GF-D8 (cell line): ENCODE measurements around the gene ZNF280B.
"Not testable (repeated sequence)": the region's sequence is repeated elsewhere in the genome, so short reads cannot be mapped to it uniquely, and the experiment has no call there.

Source experiments
- DNase-seq: peaks from one replicate; lab custom pipeline; 2025; lab: John Stamatoyannopoulos, UW

ZNF280B gene

DNA sequence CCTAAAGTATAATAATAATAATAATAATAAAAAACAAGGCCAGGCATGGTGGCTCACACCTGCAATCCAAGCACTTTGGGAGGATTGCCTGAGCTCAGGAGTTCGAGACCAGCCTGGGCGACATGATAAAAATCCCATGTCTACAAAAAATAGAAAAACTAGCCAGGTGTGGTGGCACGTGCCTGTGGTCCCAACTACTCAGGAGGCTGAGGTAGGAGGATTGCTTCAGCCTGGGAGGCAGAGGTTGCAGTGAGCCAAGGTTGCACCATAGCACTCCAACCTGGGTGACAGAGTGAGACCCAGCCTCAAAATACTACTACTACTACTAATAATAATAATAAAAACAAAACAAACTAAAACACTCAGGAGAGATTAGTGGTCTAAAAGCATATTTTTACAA is 27.1 kb upstream of the ZNF280B start:
- no peak for DNase-seq

GRCh38 chr22:22534604-22535415 is 26.3 kb upstream of the ZNF280B start:
- DNase-seq: no peak

GRCh38 chr22:22533863-22534262 is 25.3 kb upstream of the ZNF280B start:
- DNase-seq: no peak

DNA sequence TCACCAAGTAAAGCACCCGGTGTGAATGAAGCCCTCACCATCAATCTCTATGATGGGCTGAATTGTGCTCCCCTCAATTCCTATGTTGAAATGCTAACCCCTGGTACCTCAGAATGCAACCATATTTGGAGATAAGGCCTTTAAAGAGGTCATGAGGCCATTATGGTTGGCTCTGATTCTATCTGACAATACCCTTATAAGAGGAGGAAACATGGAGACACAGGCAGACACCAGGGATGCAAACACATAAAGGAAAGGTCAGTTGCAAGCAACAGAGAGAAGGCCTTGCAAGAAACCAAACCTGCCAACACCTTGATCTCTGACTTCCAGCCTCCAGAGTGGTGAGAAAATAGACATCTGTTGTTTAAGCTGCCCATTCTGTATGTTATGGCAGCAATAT is 24.9 kb upstream of the ZNF280B start:
- DNase-seq: no peak

DNA sequence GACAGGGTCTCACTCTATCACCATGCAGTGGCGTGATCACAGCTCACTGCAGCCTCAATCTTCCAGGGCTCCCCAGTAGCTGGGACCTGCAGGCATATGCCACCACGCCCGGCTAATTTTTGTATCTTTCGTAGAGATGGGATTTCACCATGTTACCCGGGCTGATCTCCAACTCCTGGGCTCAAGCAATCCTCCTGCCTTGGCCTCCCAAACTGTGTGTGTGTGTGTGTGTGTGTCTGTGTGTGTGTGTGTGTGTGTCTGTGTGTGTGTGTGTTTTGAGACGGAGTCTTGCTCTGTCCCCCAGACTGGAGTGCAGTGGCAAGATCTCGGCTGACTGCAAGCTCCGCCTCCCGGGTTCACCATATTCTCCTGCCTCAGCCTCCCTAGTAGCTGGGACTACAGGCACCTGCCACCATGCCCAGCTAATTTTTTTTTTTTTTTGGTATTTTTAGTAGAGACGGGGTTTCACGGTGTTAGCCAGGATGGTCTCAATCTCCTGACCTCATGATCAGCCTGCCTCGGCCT is 24.1 kb upstream of the ZNF280B start:
- DNase-seq: not testable (repeated sequence)

- no peak for DNase-seq
Observed at GRCh38 chr22:22531770-22532546, 23.4 kb upstream of the ZNF280B start.

DNA sequence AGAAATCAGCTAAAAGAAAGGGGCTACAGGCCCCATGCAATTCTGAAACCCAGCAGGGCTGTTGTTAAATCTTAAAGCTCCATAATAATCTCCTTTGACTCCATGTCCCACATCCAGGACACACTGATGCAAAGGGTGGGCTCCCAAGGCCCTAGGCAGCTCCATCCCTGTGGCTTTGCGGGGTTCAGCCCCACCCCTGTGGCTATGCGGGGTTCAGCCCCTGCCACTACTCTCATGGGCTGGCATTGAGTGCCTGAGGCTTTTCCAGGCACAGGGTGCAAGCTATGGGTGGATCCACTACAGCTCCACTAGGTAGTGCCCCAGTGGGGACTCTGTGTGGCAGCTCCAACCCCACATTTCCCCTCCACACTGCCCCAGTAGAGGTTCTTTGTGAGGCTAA is 20.2 kb upstream of the ZNF280B start:
- no peak for DNase-seq

DNA sequence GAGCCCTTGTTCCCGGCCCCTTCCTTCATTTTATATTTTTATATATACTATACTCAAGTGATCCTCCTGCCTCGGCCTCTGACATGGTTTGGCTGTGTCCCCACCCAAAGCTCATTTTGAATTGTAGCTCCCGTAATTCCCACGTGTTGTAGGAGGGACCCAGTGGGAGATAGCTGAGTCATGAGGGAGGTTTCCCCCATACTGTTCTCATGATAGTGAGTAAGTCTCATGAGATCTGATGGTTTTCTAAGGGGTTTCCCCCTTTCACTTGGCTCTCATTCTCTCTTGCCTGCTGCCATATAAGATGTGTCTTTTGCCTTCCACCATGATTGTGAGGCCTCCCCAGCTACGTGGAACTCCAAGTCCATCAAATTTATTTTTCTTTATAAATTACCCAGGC is 18.8 kb upstream of the ZNF280B start:
- DNase-seq: no peak

DNA sequence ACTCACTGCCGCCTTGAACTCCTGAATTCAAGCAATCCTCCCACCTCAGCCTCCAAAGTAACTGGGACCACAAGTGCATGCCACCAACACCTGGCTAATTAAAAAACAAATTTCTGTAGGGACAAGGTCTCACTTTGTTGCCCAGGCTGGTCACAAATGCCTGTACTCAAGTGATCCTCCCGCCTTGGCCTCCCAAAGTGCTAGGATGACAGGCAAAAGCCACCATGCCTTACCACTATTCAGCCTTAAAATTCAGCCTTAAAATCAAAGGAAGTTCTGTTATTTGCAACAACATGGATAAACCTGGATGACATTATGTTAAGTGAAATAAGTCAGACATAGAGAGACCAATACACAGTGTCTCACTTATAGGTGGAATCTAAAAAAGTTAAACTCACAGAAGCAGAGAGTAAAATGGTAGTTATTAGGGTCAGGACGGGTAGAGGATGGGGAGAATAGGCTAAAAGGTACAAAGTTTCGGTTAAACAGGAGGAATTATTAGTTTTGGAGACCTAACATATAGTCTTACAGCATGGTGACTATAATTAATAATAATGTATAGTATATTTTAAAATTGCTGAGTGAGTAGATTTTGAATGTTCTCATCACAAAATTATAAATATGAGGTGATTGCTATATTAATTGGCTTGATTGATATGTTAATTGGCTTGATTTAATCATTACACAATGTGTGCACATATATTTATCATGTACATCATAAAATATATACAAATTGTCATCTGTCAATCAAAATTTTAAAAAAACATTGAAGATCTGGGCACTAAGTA is 17.8 kb upstream of the ZNF280B start:
- no peak for DNase-seq

DNA sequence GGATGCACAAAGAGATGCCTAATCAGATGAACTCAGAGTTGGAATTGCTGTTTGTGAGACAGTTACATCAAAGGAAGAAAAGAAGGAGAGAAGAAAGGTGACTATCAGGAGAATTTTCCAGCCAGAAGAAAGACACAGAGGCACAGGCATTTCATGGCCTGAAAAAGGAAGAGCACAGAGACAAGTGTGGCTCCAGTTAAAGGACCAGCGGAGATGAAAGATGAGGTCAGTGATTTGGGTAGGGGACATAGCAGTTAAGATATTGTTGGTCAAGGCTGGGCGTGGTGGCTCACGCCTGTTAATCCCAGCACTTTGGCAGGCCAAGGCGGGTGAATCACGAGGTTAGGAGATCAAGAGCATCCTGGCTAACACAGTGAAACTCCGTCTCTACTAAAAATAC is 15.0 kb upstream of the ZNF280B start:
- DNase-seq: no peak

DNA sequence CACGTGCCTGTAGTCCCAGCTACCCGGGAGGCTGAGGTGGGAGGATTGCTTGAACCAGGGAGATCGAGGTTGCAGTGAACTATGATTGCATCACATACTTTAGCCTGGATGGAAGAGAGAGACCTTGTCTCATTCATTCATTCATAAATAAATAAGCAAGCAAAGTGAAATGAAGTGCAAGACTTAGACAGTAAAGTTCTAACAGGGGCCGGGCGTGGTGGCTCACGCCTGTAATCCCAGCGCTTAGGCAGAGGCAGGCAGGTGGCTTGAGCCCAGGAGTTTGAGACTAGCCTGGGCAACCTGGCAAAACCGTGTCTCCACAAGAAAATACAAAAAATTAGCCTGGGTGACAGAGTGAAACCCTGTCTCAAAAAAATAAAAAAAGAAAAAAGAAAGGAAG is 13.1 kb upstream of the ZNF280B start:
- no peak for DNase-seq

GRCh38 chr22:22520667-22521602 is 12.4 kb upstream of the ZNF280B start:
- no peak for DNase-seq

GRCh38 chr22:22520020-22520656 is 11.6 kb upstream of the ZNF280B start, which contains the start of gene ZNF280A:
Gene ZNF280A (minus strand): TSS chr22:22520270. CDS start chr22:22515630, 4,640 bp downstream.
- DNase-seq: no peak

GRCh38 chr22:22519591-22519990 is 11.0 kb upstream of the ZNF280B start:
- no peak for DNase-seq

GRCh38 chr22:22516992-22517391 is 8.4 kb upstream of the ZNF280B start:
- no peak for DNase-seq

GRCh38 chr22:22515890-22516289 is 7.3 kb upstream of the ZNF280B start:
- no peak for DNase-seq

DNA sequence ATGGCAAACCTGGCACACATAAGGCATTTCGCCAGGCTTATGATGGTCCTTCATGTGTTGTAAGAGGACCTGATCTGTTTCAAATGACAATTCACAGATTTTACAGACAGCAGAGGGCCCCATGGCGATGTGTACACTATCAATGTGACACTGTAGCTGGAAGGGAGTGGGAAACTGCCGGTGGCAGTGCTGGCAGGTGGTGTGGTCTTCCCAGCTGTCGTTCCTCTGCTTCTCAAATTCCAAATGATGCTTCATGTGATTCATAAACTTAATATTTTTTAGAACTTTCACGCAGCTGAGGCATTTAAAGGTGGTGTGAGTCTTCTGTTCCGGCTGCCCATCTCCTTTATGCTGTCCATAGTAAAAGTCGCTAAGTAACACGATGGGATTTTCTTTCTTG is 5.9 kb upstream of the ZNF280B start:
- not testable (repeated sequence) for DNase-seq

GRCh38 chr22:22513619-22514018 is 5.1 kb upstream of the ZNF280B start:
- no peak for DNase-seq

DNA sequence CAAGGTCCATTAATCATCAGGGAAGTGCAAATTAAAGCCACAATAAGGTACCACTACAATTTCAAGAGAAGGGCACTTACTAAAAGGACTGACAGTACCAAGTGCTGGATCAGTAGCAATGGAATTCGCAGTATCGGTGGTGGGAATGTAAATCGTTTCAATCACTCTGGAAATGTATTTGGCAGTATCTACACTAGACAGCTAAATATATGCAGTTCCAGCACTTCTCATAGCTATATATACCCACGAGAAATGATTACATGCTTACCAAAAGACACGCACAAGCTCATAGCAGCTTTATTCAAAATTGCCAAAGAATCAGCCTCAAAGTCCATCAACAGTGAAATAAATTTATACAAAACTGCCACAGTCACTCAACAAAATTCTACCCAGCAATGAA is 4.4 kb upstream of the ZNF280B start:
- DNase-seq: no peak

DNA sequence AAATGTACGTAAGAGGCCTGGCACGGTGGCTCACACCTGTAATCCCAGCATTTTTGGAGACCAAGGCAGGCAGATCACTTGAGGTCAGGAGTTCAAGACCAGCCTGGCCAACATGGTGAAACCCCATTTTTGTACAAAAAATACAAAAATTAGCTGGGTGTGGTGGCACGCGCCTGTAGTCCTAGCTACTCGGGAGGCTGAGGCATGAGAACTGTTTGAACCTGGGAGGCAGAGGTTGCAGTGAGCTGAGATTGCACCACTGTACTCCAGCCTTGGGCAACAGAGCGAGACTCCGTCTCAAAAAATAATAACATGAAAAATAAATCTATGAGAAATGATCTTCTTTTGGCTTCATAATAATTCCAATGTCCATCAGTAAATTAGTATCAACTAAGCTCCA is 2.3 kb upstream of the ZNF280B start:
- DNase-seq: not testable (repeated sequence)

DNA sequence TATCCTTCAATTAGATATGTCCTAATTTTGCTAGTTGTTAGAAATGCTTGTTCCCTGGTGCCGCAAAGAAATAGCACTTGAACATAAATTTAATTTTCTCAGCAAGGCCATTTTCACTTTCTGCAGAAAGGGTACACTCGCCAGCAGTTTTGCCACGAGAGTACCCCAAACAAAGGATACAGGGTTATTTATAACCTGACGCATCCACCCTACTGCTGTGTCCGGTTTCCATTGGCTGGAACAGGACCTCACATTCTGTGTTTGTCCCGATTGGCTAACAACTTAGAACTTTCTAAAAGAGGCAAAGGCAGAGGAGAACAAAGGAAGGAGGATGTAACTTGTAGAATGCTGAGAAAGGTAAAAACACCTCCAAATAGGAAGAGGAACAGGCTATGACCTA is 1.4 kb upstream of the ZNF280B start:
- DNase-seq: not testable (repeated sequence)
